ENCODE data around the gene STX1B.

GRCh38 chr16:30982548-30983288 lies 27.7 kb downstream of the STX1B start:
- TF ChIP-seq CTCF (IDR thresholded peaks at IDR 0.05; ENCODE audit: low read length) = no peak
- no peak for TF ChIP-seq EZH2 (IDR thresholded peaks at IDR 0.05; ENCODE audit: borderline replicate concordance, low read length)
